Peyer's patch (tissue), 4 donors: Measurements from ENCODE around the gene CFAP61. TPM values are rescaled to one million over a fixed set of nuclear protein-coding genes. Genes with fewer than 3 reads are reported as not detected.

Experiments used
- DNase-seq, 3 donors: peaks; one replicate each; pipeline ENCODE4 v3.0.0-alpha.2; 2017 to 2019
- H3K27ac ChIP-seq, 4 donors: fragments of 200-600 bp; sonication (generic); one replicate each; pipeline ENCODE4 v1.5.1; 2016 to 2019
- H3K27me3 ChIP-seq, 2 donors: fragments of 200-600 bp; sonication (generic); one replicate each; pipeline ENCODE4 v1.5.1; 2019
- H3K36me3 ChIP-seq, 3 donors: fragments of 200-600 bp; sonication (generic); one replicate each; pipeline ENCODE4 v1.5.1; 2016 to 2019
- H3K4me1 ChIP-seq, 4 donors: fragments of 200-600 bp; sonication (generic); one replicate each; pipeline ENCODE4 v1.5.1; 2016 to 2019
- H3K4me3 ChIP-seq, 4 donors: fragments of 200-600 bp; sonication (generic); 1 replicate in 3 of 4; 2 replicates in 1 of 4; pipeline ENCODE4 v1.5.1; 2016 to 2019; ENCODE audit warnings: mild to moderate bottlenecking in 1 of 4
- H3K9me3 ChIP-seq, 4 donors: fragments of 200-600 bp; sonication (generic); one replicate each; pipeline ENCODE4 v1.5.1; 2016 to 2019; ENCODE audit warnings: mild to moderate bottlenecking in 1 of 4
- CTCF ChIP-seq, 6 experiments: fragments of 450-650 bp in 4 of 6; fragments of 200-600 bp in 2 of 6; sonication (generic) in 1 of 6; IDR thresholded peaks; one replicate each; pipeline ENCODE4 v1.5.1; 2017 to 2019; ENCODE audit warnings: antibody characterized with exemption in 6 of 6, mild to moderate bottlenecking in 3 of 6, moderate library complexity in 1 of 6
- POLR2A ChIP-seq, 2 donors: fragments of 450-650 bp; IDR thresholded peaks; one replicate each; pipeline ENCODE4 v1.5.1; 2017; ENCODE audit warnings: antibody characterized with exemption in 2 of 2, mild to moderate bottlenecking in 2 of 2, moderate library complexity in 2 of 2
- total RNA-seq, 4 donors: library from RNA; depleted of rRNA; stranded (reverse); fragments of >200 nt; gene quantifications; one replicate each; pipeline ENCODE4 v1.1.0, GENCODE V29; 2016

The CFAP61 gene
- total RNA-seq, 4 donors from 2014 or later, result not detected

DNA sequence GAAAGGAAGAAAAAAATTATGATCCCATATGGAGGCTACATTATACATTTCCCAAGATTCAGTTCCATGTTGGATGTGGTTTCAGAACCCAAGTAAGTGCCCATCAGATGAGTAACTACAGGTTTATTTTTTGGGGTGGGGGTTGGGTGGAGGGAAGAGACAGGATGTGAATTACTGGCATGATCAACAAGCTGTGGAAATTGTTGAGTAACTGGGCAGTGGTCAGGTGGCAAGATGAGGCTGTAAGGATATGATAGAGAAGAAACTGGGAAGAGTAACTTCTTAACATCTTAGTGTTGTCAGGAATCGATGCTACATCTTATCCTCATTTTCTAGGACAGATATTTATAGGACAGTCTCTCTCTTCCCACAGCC is 153.5 kb downstream of the CFAP61 start:
- Histone ChIP-seq H3K27ac (no peak overlapping the region), H3K4me1 (no peaks in the 10 kb centered on the region), H3K9me3 (no peaks in the 10 kb centered on the region), H3K4me3 (no peak overlapping the region), H3K27me3 (no peaks in the 10 kb centered on the region), H3K36me3 (no peaks in the 10 kb centered on the region)
- TF ChIP-seq CTCF (IDR thresholded peaks at IDR 0.05) (no peak), POLR2A (IDR thresholded peaks at IDR 0.05) (no peak)
- no peak for DNase-seq

DNA sequence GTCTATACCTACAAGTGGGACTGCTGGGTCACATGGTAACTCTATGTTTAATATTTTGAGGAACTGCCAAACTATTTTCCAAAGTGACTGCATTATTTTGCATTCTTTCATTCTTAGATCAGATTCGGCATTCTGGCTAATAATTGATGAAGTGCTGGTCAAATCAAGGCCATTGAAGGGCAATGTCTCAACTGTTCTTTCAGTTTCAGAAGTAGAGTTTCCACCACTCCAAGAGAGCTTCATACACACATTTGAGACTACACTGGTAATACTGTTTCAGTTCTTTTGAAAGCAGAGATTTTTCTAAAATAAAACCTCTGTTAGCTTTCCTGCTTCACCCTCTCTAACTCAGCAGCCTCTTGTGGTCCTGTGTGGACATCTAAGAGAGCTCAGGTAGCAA is 154.5 kb downstream of the CFAP61 start:
- Histone ChIP-seq H3K4me3 (no peak overlapping the region), H3K4me1 (no peaks in the 10 kb centered on the region), H3K9me3 (no peaks in the 10 kb centered on the region), H3K36me3 (no peaks in the 10 kb centered on the region), H3K27me3 (no peaks in the 10 kb centered on the region), H3K27ac (no peak overlapping the region)
- no peak for DNase-seq
- TF ChIP-seq CTCF (IDR thresholded peaks at IDR 0.05) (no peak), POLR2A (IDR thresholded peaks at IDR 0.05) (no peak)

- no peak for TF ChIP-seq CTCF (IDR thresholded peaks at IDR 0.05)
- no peak for TF ChIP-seq POLR2A (IDR thresholded peaks at IDR 0.05)
- no peak for DNase-seq
- Histone ChIP-seq H3K36me3 (no peaks in the 10 kb centered on the region), H3K27me3 (no peaks in the 10 kb centered on the region), H3K4me1 (no peaks in the 10 kb centered on the region), H3K4me3 (no peak overlapping the region), H3K27ac (no peak overlapping the region), H3K9me3 (no peaks in the 10 kb centered on the region)
Observed at GRCh38 chr20:20207291-20207690, 155.0 kb downstream of the CFAP61 start.

DNA sequence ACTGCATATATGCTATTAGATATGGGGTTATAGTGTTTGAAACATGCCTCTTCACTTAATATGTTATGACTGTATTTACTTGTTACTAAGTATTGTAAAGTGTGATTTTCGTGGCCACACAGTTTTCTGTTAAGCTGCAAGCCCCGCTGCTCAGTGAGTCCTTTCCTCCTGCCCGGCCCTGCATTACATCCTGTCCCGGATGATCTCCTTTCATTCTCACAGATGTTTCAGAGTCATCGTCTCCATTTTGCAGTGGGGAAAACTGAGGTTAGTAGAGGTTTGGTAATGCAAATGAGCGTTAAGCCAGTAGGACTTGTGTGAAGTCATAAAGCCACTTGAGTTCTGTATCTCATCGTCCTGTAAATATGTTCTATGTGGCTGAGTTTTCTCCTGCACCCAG is 155.5 kb downstream of the CFAP61 start:
- Histone ChIP-seq H3K4me1 (no peaks in the 10 kb centered on the region), H3K4me3 (no peak overlapping the region), H3K36me3 (no peaks in the 10 kb centered on the region), H3K27ac (no peak overlapping the region), H3K27me3 (no peaks in the 10 kb centered on the region), H3K9me3 (no peaks in the 10 kb centered on the region)
- TF ChIP-seq CTCF (IDR thresholded peaks at IDR 0.05) (no peak), POLR2A (IDR thresholded peaks at IDR 0.05) (no peak)
- no peak for DNase-seq

DNA sequence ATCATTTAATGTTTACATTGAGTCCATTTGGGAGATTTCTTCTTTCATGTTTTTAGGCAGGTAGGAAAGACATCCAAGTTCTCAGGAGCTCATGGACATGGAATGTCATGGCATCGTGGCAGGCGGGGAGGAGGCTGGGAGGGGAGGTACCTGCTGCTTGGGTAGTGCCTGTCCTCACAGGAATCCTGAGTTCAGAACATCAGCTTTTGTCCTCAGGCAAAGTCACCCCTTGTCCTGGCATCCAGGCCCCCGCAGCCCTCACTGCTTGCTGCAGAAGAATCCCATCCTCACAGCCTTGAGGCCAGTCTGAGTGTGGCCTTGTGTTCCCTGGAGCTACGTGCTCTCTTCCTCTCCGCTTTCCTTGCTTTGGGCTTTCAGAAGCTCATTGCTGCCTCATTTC is 157.4 kb downstream of the CFAP61 start:
- DNase-seq, result no peak
- TF ChIP-seq CTCF (IDR thresholded peaks at IDR 0.05) (no peak), POLR2A (IDR thresholded peaks at IDR 0.05) (no peak)
- Histone ChIP-seq H3K27ac (no peak overlapping the region), H3K9me3 (no peaks in the 10 kb centered on the region), H3K36me3 (no peaks in the 10 kb centered on the region), H3K4me3 (no peak overlapping the region), H3K4me1 (no peaks in the 10 kb centered on the region), H3K27me3 (no peaks in the 10 kb centered on the region)

DNA sequence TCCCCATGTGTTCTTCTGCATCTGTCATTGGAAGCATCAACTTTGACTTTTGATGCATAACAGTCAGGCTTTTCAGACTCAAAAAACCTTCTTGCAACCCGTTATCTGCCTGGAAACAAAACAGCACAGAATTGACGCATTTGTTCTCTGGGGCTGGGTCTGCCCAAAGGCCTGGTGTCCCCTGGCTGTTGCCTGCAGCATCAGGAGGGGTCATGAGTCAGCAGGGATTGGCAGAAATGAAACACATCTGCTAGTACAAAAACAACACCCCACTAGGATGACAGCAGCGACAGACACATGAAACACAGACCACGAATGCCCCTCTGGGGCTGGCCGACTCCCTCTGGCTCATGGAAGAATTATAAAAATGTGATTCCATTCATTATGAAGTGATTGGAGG is 158.0 kb downstream of the CFAP61 start:
- no peak overlapping the region for H3K4me3 ChIP-seq
- TF ChIP-seq CTCF (IDR thresholded peaks at IDR 0.05) (no peak), POLR2A (IDR thresholded peaks at IDR 0.05) (no peak)
- no peak overlapping the region for H3K27ac ChIP-seq
- no peaks in the 10 kb centered on the region for H3K36me3 ChIP-seq
- H3K4me1 ChIP-seq, result no peaks in the 10 kb centered on the region
- DNase-seq, result no peak
- no peaks in the 10 kb centered on the region for H3K9me3 ChIP-seq
- no peaks in the 10 kb centered on the region for H3K27me3 ChIP-seq
